DND-41 (cell line): ENCODE measurements around the gene PFDN1.

Experiments used
- ATAC-seq: fragments of 200-7000 bp; cut with Tn5 transposase; 3 replicates; pipeline ENCODE4 v1.9.1; 2021; ENCODE audit warnings: low read depth; ENCODE audit not compliant: insufficient read depth
- DNase-seq: peaks from one replicate; pipeline ENCODE4 v3.0.0-alpha.2; 2020
- H2AFZ ChIP-seq: 2 replicates; pipeline ENCODE4 v1.6.0; 2012; ENCODE audit warnings: low read depth, low read length
- H3K27ac ChIP-seq: 2 replicates; pipeline ENCODE4 v1.5.1; 2012; ENCODE audit warnings: low read length, inconsistent platforms
- H3K27me3 ChIP-seq: fragments of 200-600 bp; sonication (generic); 2 replicates; pipeline ENCODE4 v1.6.0; 2012; ENCODE audit warnings: low read length, mild to moderate bottlenecking, inconsistent platforms; ENCODE audit not compliant: insufficient read depth, poor library complexity
- H3K36me3 ChIP-seq: 2 replicates; pipeline ENCODE4 v1.5.1; 2012; ENCODE audit warnings: low read length, inconsistent platforms; ENCODE audit not compliant: insufficient read depth
- H3K4me1 ChIP-seq: 2 replicates; pipeline ENCODE4 v1.5.1; 2012; ENCODE audit warnings: mild to moderate bottlenecking, low read length; ENCODE audit not compliant: insufficient read depth
- H3K4me2 ChIP-seq: 2 replicates; pipeline ENCODE4 v1.6.0; 2012; ENCODE audit warnings: mild to moderate bottlenecking, moderate library complexity, low read length, inconsistent platforms; ENCODE audit not compliant: insufficient read depth
- H3K4me3 ChIP-seq, 2 experiments: fragments of 200-600 bp in 1 of 2; shearing (Covaris generic) in 1 of 2; 2 replicates each; pipeline ENCODE4 v1.5.1; 2012 to 2016; ENCODE audit warnings: inconsistent platforms in 2 of 2, low read length in 2 of 2, mild to moderate bottlenecking in 2 of 2, low read depth in 1 of 2, moderate library complexity in 1 of 2
- H3K79me2 ChIP-seq: 2 replicates; pipeline ENCODE4 v1.6.0; 2012; ENCODE audit warnings: low read length, inconsistent platforms; ENCODE audit not compliant: insufficient read depth
- H3K9ac ChIP-seq: 2 replicates; pipeline ENCODE4 v1.6.0; 2012; ENCODE audit warnings: low read depth, mild to moderate bottlenecking, inconsistent platforms, low read length, moderate library complexity
- H3K9me3 ChIP-seq: 2 replicates; pipeline ENCODE4 v1.5.1; 2012; ENCODE audit warnings: low read length, moderate library complexity, mild to moderate bottlenecking, inconsistent platforms; ENCODE audit not compliant: insufficient read depth, severe bottlenecking
- H4K20me1 ChIP-seq: 2 replicates; pipeline ENCODE4 v1.6.0; 2012; ENCODE audit warnings: low read length; ENCODE audit not compliant: insufficient read depth
- EZH2 ChIP-seq: IDR thresholded peaks from 3 replicates; pipeline ENCODE4 v1.6.1; 2012; ENCODE audit warnings: borderline replicate concordance, low read depth, mild to moderate bottlenecking, moderate library complexity, low read length, inconsistent platforms; ENCODE audit not compliant: severe bottlenecking
- TF ChIP-seq, protein P1 (sequence below): IDR thresholded peaks from 2 replicates; pipeline ENCODE4 v1.5.1; 2012; ENCODE audit warnings: borderline replicate concordance, low read length, moderate library complexity, mild to moderate bottlenecking; ENCODE audit not compliant: poor library complexity, severe bottlenecking; ENCODE audit errors: extremely low read depth

Gene PFDN1

DNA sequence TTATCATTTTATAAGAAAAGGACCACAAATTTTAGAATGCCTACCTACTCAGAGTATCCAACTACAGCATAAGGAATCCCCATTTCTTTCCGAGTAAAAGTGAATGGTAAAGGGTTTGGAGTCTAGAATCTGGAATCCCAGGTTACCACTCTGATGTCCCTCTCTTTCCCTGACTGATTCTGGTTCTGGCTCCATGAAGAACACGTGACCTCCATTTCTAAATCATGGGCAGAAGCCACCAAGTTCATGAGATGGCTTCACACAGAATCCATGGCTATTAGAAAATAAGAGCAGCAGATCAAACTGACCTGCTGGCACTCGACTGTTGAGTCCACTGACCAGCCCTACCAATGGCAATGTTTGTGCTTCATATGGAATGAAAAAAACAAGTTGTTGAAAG is 40.7 kb downstream of the PFDN1 start:
- H3K27ac ChIP-seq, result no peak overlapping the region
- no peak overlapping the region for H3K4me3 ChIP-seq
- peaks cover under 1% of the 10 kb centered on the region for H3K4me1 ChIP-seq
- H3K27me3 ChIP-seq, result no peaks in the 10 kb centered on the region
- DNase-seq (no peak), ATAC-seq (no peak)
- TF ChIP-seq, protein P1, sequence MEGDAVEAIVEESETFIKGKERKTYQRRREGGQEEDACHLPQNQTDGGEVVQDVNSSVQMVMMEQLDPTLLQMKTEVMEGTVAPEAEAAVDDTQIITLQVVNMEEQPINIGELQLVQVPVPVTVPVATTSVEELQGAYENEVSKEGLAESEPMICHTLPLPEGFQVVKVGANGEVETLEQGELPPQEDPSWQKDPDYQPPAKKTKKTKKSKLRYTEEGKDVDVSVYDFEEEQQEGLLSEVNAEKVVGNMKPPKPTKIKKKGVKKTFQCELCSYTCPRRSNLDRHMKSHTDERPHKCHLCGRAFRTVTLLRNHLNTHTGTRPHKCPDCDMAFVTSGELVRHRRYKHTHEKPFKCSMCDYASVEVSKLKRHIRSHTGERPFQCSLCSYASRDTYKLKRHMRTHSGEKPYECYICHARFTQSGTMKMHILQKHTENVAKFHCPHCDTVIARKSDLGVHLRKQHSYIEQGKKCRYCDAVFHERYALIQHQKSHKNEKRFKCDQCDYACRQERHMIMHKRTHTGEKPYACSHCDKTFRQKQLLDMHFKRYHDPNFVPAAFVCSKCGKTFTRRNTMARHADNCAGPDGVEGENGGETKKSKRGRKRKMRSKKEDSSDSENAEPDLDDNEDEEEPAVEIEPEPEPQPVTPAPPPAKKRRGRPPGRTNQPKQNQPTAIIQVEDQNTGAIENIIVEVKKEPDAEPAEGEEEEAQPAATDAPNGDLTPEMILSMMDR, result no peak
- no peak overlapping the region for H2AFZ ChIP-seq
- no peak overlapping the region for H3K9ac ChIP-seq
- H3K9me3 ChIP-seq, result no peaks in the 10 kb centered on the region
- H4K20me1 ChIP-seq, result peaks cover 18% of the 10 kb centered on the region; the same call in 1 of the 2 replicates
- H3K79me2 ChIP-seq, result peaks cover 57% of the 10 kb centered on the region
- peaks cover 15% of the 10 kb centered on the region; the same call in 1 of the 2 replicates for H3K36me3 ChIP-seq
- no peak overlapping the region for H3K4me2 ChIP-seq

DNA sequence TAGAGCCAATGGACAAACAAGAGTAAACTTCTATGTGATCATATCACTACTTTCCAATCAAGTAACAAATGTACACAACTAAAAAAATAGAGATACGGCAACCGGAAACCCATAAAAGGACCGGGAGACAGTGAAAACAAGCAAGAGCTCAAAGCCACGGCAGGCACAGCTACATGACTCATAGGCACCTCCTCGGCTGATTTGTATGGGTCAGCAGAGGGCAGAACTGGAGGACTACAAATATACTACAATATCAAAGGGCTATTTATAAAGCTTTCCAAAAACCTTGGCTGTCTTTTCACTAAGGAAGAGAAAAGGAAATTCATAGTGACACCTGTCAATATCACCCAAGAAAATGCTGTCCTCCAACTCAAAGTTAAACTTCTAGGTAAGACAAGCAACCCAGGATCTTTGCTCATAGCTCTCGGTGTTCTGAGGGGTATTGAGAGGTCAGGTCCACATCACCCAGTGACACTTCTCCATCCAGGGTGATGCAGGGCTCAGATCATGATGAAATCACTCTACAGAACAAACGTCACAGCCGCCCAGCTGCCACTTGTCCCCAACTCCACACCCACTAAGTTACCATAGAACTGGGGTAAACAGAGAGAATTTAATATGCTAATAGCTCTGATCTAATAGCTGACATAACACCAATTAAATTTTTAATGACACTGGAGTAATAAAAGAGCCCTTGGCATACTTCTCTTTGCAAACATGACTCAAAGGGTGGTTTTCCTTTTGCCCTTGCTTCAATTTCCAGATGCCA is 41.3 kb downstream of the PFDN1 start:
- peaks cover 59% of the 10 kb centered on the region for H3K79me2 ChIP-seq
- H3K27ac ChIP-seq, result no peak overlapping the region
- no peak overlapping the region for H3K9ac ChIP-seq
- peaks cover 15% of the 10 kb centered on the region; the same call in 1 of the 2 replicates for H3K36me3 ChIP-seq
- no peak for TF ChIP-seq EZH2
- TF ChIP-seq, protein P1, result no peak
- H2AFZ ChIP-seq, result no peak overlapping the region
- peaks cover 20% of the 10 kb centered on the region; the same call in 1 of the 2 replicates for H4K20me1 ChIP-seq
- no peaks in the 10 kb centered on the region for H3K4me1 ChIP-seq
- no peak overlapping the region for H3K4me3 ChIP-seq
- H3K27me3 ChIP-seq, result no peaks in the 10 kb centered on the region
- DNase-seq, result no peak
- H3K9me3 ChIP-seq, result no peaks in the 10 kb centered on the region
- no peak overlapping the region for H3K4me2 ChIP-seq
- no peak for ATAC-seq

DNA sequence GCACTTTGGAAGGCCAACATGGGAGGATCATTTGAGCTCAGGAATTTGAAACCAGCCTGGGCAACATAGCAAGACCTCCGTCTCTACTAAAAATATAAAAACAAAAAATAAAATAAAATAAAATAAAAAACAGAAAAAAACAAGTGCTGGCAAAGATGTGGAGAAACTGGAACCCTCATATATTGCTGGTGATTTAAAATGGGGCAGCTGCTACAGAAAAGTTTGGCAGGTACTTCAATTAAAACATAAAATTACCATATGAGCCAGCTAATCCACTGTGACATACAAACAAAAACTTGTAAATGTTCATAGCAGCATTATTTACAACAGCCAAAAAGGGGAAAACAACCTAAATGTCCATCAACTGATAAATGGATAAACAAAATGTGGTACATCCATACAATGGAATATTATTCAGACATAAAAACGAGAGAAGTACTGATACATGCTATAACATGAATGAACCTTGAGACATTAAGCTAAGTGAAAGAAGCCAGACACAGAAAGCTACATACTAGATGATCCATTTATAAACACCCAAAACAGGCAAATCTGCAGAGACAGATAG is 42.7 kb downstream of the PFDN1 start:
- Histone ChIP-seq H3K4me3 (no peak overlapping the region), H3K4me1 (no peaks in the 10 kb centered on the region), H3K9me3 (no peaks in the 10 kb centered on the region), H4K20me1 (peaks cover 22% of the 10 kb centered on the region; the same call in 1 of the 2 replicates), H2AFZ (no peak overlapping the region), H3K4me2 (no peak overlapping the region), H3K9ac (no peak overlapping the region), H3K79me2 (peaks cover 61% of the 10 kb centered on the region), H3K36me3 (peaks cover 15% of the 10 kb centered on the region; the same call in 1 of the 2 replicates), H3K27ac (no peak overlapping the region), H3K27me3 (no peaks in the 10 kb centered on the region)
- DNase-seq, result no peak
- no peak for TF ChIP-seq EZH2
- TF ChIP-seq, protein P1, result no peak
- no peak for ATAC-seq
